Activated CD8-positive, alpha-beta memory T cell treated with anti-CD3 and anti-CD28 coated beads, Interleukin-2, amount 50 U/mL, for 24 hours (primary cell): ENCODE measurements around the gene PCBP2.

Experiments used
- DNase-seq: peaks from one replicate; pipeline ENCODE4 v3.0.0-alpha.2; 2020; ENCODE audit errors: extremely low read depth

The PCBP2 gene

DNA sequence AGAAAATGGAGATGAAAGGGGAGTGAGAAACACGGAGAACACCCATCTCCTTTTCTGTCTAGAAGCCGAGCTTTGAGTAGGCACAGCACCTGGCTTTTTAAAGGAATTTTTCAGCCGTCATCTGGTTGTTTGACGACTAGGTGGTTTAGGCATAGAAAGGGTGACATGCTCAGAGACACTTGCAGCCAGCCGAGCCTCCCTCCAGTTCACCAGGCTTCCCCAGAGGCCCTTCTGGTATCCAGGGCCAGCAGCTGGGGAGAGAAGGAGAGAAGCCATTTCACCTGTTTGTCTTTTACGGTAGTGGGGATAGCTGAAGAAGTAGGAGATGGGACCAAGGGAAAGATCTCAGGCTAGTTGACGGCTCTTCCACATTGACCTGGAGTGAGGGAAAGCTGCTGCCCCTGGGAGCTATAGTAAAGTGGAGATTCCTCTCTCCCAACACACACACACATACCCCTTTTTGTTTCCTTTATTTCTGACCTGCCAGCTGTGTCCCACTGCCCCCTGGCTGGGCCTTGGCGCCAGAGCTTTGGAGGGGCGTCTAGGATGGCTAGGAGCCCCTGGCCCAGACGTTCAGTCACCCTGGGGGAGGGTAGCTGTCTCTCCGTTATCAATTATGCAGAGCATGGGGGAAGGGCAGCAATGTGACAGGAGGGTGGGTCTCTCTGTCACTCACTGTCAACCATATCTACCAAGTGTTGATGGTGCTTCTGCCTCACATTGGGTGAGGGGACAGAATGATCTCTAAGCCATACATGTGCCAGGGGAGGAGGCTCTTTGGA lies 41.9 kb downstream of the PCBP2 start:
- DNase-seq, result no peak

DNA sequence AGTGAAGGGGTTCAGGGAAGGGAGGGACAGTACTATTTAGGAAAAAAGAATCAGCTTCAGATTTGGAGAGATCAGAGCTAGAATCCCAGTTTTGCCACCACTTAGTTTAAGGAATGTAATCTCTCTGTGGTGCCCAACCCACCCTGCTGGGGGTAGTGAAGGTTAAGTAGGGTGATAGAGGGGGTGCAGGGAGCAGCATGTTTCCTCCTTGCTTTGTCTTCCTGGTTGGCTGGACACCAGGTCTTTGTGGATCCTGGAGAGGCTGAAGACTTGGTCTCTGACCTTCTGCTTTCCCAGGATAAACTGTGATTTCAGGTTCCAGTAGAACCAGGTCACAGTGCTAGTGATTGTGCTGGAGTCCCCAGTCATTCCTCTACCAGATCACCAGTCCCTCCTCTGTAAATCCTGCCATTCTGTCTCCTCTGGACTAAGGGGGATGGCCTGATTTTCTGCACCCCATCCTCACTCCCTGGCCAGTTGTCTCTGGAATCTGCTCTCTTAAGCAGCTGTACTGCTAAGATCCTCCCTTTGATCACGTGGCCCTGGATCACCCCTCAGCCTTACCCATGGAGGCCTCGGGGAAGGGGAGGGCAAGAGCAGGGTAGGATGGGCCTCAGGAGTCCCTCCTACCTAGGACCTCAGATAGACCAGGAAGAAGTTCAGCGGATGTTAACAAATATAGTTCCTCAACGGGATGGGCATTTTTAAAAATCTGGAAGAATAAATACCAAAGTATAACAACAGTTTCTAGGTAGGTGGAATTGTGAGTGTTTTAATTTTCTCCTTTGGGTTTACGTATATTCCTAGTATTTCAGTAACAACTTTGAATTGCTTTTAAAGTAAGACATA lies 44.2 kb downstream of the PCBP2 start:
- no peak for DNase-seq

DNA sequence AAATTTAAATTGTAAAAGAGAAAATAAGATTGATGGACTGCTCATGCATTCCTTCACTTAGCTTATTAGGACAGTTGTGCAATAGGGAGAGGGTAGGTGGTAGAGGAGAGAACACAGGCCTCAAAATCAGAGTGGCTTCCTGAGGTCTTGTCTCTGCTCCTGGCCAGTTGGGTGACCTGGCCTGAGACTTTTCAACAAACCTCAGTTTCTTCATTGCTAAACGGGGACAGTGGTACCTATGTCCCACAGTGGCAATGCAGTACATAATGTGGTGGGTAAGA lies 44.8 kb downstream of the PCBP2 start:
- DNase-seq, result no peak

GRCh38 chr12:53497461-53497860 lies 45.6 kb downstream of the PCBP2 start:
- DNase-seq, result no peak

- DNase-seq, result no peak
These were observed 46.3 kb downstream of the PCBP2 start for GRCh38 chr12:53498235-53498630.

DNA sequence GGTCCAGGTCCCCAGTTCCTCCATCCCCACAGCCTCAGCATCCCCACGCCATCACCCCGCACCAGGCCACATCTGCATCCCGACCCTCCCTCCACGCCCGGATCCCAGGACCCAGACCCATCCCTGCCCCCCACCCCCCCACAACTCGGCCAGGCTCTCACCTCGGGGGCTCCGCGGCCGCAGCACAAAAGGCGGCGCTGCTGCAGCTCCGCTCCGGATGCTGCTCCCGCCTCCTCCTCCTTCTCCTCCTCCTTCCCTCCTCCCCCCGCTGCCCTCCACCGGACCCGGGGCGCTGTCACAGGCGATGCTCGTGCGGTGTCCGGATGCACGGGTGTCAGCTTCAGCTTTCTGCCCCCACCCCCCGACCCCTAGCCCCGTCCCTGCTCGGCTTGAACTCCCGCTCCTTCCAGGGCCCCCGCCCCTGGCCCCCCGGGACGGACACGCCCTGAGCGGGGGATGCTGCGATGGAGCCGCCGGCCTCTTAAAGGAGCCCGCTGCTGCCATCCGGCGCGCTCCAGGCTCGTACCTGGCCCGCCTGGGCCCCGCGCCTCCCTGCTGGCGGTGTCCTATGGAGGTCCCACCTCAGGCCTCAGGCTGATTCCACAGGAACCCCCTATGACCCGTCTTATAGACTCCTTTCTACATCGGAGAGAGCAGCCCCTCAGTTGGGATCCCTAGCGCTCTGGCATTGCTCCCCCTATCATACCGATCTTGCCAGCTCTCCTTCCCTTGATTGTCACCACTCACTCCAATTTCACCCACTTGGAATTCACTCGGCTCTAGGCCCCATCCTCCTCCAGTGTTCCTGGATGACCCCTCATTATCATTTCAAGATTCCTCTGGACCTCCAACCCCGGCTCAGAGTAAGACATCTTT lies 47.6 kb downstream of the PCBP2 start, which contains the start of gene MAP3K12:
TSS of gene MAP3K12 (minus strand) at position 193 of the 876 bp plus-strand sequence. CDS start 12,067 bp downstream, outside the sequence.
- DNase-seq, result peak; percentile 18

GRCh38 chr12:53500142-53500775 lies 48.4 kb downstream of the PCBP2 start:
- no peak for DNase-seq

GRCh38 chr12:53500776-53501614 lies 49.1 kb downstream of the PCBP2 start, which contains the start of gene TARBP2:
TARBP2 (plus strand) TSS chr12:53501283; CDS start chr12:53501409, 126 bp downstream.
- DNase-seq, result peak; percentile 98

DNA sequence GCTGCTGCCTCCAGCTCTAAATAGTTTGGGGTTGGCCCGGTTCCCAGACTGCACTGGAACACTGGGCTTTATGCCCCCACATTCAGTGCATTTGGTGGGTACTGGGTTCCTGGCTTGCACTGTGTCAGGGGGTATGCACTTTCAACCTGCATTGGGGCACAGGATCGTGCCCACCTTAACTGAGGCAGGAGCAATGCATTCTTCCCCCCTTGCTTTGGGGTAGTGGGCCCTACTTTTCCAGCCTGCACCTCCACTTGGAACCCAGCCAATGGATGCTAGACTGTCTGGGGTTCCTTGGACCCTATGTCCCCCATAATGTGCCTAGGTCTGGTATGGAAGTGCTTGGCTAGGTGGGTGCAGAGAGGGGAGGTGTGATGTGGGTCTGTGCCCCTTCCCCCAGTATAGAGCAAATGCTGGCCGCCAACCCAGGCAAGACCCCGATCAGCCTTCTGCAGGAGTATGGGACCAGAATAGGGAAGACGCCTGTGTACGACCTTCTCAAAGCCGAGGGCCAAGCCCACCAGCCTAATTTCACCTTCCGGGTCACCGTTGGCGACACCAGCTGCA lies 49.8 kb downstream of the PCBP2 start:
- no peak for DNase-seq

GRCh38 chr12:53502331-53502730 lies 50.4 kb downstream of the PCBP2 start:
- DNase-seq, result no peak

DNA sequence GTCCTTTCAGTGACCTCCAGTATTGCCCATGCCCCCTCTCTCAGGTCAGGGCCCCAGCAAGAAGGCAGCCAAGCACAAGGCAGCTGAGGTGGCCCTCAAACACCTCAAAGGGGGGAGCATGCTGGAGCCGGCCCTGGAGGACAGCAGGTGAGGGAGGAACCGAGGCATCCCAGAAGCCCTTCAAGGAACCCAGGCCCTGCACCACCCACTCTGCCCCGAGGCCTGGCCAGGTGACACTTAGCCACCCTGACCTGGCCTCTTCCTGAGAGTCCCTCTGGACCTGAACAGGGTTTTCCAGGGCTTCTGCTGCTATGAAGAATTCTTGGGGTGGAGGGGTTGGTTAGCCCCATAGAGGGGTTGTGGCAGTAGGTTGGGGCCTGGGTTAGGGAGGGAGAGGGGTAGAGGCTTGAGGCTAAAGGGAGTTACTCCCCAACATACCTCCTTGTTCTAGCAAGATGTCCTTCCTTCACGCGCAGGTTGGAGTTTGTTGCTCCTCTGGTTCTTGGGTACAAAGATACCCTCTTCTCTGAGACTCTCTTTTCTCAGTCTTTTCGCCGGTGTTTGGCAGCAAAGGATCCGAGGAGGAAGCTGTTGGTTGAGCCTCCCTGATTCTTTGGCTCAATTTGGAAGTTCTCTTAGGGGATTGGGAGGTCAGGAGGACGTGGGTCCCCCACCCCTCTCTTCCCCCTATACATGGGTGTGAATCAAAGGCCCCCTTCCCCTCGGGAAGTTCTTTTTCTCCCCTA lies 51.3 kb downstream of the PCBP2 start:
- DNase-seq, result no peak

DNA sequence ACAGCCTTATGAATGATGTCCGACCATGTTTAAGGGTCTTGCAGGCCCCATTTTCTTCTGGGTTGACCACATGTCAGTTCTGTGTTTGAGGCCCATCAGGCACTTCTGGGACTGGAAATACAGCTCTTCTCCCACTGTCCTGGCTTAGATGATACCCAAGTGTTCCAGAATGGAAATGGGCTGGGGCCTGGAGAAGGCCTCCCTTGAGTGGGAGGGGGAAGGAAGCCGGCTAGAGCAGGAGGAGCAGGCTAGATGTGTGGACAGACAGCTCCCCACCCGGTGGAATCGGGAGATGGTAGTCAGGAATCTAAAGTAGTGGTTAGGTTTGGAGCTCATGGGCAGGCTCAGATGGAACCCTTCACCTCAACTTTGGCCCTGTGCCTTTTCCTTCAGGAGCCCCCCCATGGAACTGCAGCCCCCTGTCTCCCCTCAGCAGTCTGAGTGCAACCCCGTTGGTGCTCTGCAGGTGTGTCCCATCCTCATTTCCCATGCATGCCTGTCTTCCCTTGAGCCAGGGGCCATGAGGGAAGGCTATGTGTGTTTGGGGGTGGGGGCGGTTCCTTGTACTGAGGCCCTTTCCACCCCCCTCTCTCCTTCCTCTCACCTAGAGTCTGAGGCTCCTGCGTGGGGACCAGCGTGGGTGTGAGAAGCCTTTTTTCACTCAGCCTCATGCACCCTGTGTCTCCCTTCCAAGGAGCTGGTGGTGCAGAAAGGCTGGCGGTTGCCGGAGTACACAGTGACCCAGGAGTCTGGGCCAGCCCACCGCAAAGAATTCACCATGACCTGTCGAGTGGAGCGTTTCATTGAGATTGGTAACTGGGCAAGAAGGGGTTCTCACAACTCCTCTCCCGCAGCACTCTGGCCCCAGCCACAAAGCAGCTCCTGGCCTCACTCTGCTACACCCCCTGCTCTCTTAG lies 52.4 kb downstream of the PCBP2 start:
- no peak for DNase-seq

DNA sequence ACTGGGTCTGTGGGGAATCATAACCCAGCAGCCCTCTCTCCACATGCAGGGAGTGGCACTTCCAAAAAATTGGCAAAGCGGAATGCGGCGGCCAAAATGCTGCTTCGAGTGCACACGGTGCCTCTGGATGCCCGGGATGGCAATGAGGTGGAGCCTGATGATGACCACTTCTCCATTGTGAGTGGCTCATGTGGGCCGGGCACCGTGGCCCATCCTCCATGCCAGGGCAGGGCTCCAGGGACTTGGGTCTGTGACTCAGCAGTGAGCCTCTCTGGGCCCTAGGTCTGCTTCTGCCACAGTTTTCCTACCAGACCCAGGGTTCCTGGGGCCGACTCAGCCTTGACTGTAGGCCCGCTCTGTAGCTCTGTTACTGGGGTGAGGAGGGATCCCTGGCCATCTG lies 53.2 kb downstream of the PCBP2 start:
- DNase-seq, result no peak

DNA sequence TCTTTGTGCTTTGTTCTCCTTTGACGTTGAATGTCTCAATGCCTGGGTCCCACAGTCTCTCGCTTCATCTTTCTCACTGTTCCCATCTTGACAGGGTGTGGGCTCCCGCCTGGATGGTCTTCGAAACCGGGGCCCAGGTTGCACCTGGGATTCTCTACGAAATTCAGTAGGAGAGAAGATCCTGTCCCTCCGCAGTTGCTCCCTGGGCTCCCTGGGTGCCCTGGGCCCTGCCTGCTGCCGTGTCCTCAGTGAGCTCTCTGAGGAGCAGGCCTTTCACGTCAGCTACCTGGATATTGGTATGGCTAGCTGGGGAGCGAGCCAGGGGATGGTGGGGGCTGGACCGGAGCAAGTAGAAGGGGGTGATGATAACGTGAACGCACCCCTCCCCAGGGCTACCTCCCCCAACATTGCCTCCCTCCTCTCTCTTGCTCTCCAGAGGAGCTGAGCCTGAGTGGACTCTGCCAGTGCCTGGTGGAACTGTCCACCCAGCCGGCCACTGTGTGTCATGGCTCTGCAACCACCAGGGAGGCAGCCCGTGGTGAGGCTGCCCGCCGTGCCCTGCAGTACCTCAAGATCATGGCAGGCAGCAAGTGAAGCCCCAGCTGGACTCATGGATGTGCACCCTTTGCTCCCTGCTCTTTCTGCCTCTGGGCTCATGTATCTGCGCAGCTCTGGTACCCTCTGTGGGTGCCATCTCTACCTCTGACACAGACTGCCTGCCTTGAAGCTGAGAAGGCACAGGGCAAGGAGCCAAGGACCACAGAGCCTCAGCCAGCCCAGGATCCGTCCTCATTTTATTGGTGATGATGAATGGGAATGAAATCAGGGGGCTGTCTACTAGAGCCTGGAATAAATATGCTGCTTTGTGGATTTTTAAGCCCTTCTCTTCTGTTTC lies 53.9 kb downstream of the PCBP2 start:
- no peak for DNase-seq

DNA sequence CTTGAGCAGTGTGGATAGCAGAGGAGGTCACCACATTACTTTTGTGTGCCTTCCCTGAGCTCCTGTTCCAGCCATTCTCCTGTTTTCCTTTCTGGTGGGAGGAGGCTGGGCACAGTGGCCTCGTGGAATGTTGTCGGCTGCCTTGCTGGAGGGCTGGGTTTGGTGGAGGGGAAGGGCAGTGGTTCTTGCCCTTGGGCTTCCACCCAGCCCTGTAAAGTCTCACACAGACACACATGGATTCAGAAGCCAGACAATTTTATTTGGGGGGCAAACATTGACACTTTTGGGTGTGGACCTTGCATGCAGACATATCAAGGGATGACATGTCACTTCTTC lies 54.5 kb downstream of the PCBP2 start:
- no peak for DNase-seq

GRCh38 chr12:53506881-53507602 lies 55.1 kb downstream of the PCBP2 start, which contains the start of gene NPFF:
NPFF (minus strand) TSS chr12:53507484; CDS start chr12:53507474, 10 bp downstream.
- no peak for DNase-seq

GRCh38 chr12:53507603-53507885 lies 55.6 kb downstream of the PCBP2 start:
- DNase-seq, result no peak
